Lower lobe of right lung (tissue), 2 donors: ENCODE data around the gene KLHL22. TPM values are rescaled to one million over a fixed set of nuclear protein-coding genes. Genes with fewer than 3 reads are reported as not detected.

Experiments
- ATAC-seq, 2 donors: fragments of 200-7000 bp; cut with Tn5 transposase; one replicate each; pipeline ENCODE4 v1.9.1; 2020 to 2022; ENCODE audit warnings: mild to moderate bottlenecking in 2 of 2, moderate library complexity in 2 of 2
- DNase-seq: peaks from one replicate; pipeline ENCODE4 v3.0.0-alpha.2; 2020
- H3K27ac ChIP-seq: fragments of 200-600 bp; one replicate; pipeline ENCODE4 v1.8.0; 2022
- H3K27me3 ChIP-seq: fragments of 200-600 bp; one replicate; pipeline ENCODE4 v1.8.0; 2022; ENCODE audit warnings: low read depth
- H3K36me3 ChIP-seq: fragments of 200-600 bp; one replicate; pipeline ENCODE4 v1.8.0; 2022; ENCODE audit warnings: mild to moderate bottlenecking
- H3K4me1 ChIP-seq: fragments of 200-600 bp; one replicate; pipeline ENCODE4 v1.8.0; 2022
- H3K4me3 ChIP-seq: fragments of 200-600 bp; one replicate; pipeline ENCODE4 v1.8.0; 2022; ENCODE audit warnings: mild to moderate bottlenecking
- H3K9me3 ChIP-seq: fragments of 200-600 bp; one replicate; pipeline ENCODE4 v1.8.0; 2022
- CTCF ChIP-seq: fragments of 200-600 bp; IDR thresholded peaks from one replicate; pipeline ENCODE4 v1.8.0; 2022; ENCODE audit warnings: antibody characterized with exemption, mild to moderate bottlenecking
- intact Hi-C: fragments of 100-400 bp; cut with DNase I; formaldehyde crosslinking; loops from one replicate; pipeline ENCODE4 v1.11.0; 2022
- total RNA-seq: library from RNA; stranded (reverse); fragmentation: NEBNext Ultra II Directional; extraction: Animal tissue kit (Norgen Biotek cat#: 25700); gene quantifications from one replicate; pipeline ENCODE4 v1.2.1, GENCODE V29; 2021
- donor health status: DM: no; HTN: yes; CAD: no; lungs with severe emphysema.

The KLHL22 gene
- total RNA-seq, 1 donor from 2014 or later: 24.0 TPM

GRCh38 chr22:20537325-20537756 lies 41.7 kb upstream of the KLHL22 start:
- intact Hi-C loops: no loop called here
- Histone ChIP-seq H3K36me3 (peaks cover 59% of the 10 kb centered on the region), H3K9me3 (no peaks in the 10 kb centered on the region), H3K4me3 (no peak overlapping the region), H3K4me1 (peaks cover 18% of the 10 kb centered on the region), H3K27ac (no peak overlapping the region), H3K27me3 (no peaks in the 10 kb centered on the region)
- peak in 1 of 2 donors; percentile 19 for ATAC-seq
- no peak for TF ChIP-seq CTCF
- DNase-seq: peak; percentile 24

- no peak for TF ChIP-seq CTCF
- Histone ChIP-seq H3K36me3 (peaks cover 53% of the 10 kb centered on the region), H3K9me3 (no peaks in the 10 kb centered on the region), H3K4me1 (peaks cover 24% of the 10 kb centered on the region), H3K27ac (no peak overlapping the region), H3K27me3 (no peaks in the 10 kb centered on the region), H3K4me3 (no peak overlapping the region)
- DNase-seq: peak; percentile 33
- intact Hi-C loops: no loop called here
- ATAC-seq: no peak
These were observed 41.2 kb upstream of the KLHL22 start for GRCh38 chr22:20536590-20537324.

- TF ChIP-seq CTCF: no peak
- Histone ChIP-seq H3K4me1 (peaks cover 50% of the 10 kb centered on the region), H3K27ac (no peak overlapping the region), H3K4me3 (no peak overlapping the region), H3K27me3 (no peaks in the 10 kb centered on the region), H3K9me3 (no peaks in the 10 kb centered on the region), H3K36me3 (peaks cover 29% of the 10 kb centered on the region)
- intact Hi-C loops: no loop called here
- DNase-seq: no peak
- no peak for ATAC-seq
These were observed 38.3 kb upstream of the KLHL22 start for GRCh38 chr22:20533879-20534265.

GRCh38 chr22:20533095-20533878 lies 37.7 kb upstream of the KLHL22 start:
- DNase-seq: no peak
- no peak for TF ChIP-seq CTCF
- Histone ChIP-seq H3K4me3 (no peak overlapping the region), H3K36me3 (peaks cover 29% of the 10 kb centered on the region), H3K27ac (peak overlapping the region; percentile 79), H3K27me3 (no peaks in the 10 kb centered on the region), H3K9me3 (no peaks in the 10 kb centered on the region), H3K4me1 (peaks cover 50% of the 10 kb centered on the region)
- intact Hi-C loops: no loop called here
- ATAC-seq: no peak

GRCh38 chr22:20532256-20532993 lies 36.8 kb upstream of the KLHL22 start:
- Histone ChIP-seq H3K4me1 (peaks cover 50% of the 10 kb centered on the region), H3K4me3 (no peak overlapping the region), H3K27ac (peak overlapping the region; percentile 79), H3K27me3 (no peaks in the 10 kb centered on the region), H3K36me3 (peaks cover 29% of the 10 kb centered on the region), H3K9me3 (no peaks in the 10 kb centered on the region)
- intact Hi-C loops: no loop called here
- TF ChIP-seq CTCF: no peak
- DNase-seq (peak; percentile 17), ATAC-seq (no peak)
